ENCODE results near the gene PRND.
"Not testable (repeated sequence)": the region's sequence is repeated elsewhere in the genome, so short reads cannot be mapped to it uniquely, and the experiment has no call there.

The PRND gene

GRCh38 chr20:4709261-4710105 is 12.2 kb upstream of the PRND start:
- no peak for DNase-seq

- no peak for DNase-seq
Measured at GRCh38 chr20:4710106-4710475, 11.6 kb upstream of the PRND start.

GRCh38 chr20:4711511-4711910 is 10.2 kb upstream of the PRND start:
- no peak for DNase-seq

GRCh38 chr20:4713401-4713800 is 8.3 kb upstream of the PRND start:
- no peak for DNase-seq

GRCh38 chr20:4714818-4715217 is 6.9 kb upstream of the PRND start:
- DNase-seq: no peak

GRCh38 chr20:4717816-4718570 is 3.7 kb upstream of the PRND start:
- DNase-seq: no peak

- no peak for DNase-seq
Measured at GRCh38 chr20:4719190-4719589, 2.5 kb upstream of the PRND start.

- DNase-seq: peak; percentile 82
Measured at GRCh38 chr20:4720041-4720976, 1.4 kb upstream of the PRND start.

- no peak for DNase-seq
Measured at GRCh38 chr20:4720977-4721349, 746 bp upstream of the PRND start.

- DNase-seq: no peak
Measured at GRCh38 chr20:4722571-4722970, 862 bp downstream of the PRND start.

GRCh38 chr20:4722993-4723392 is 1.3 kb downstream of the PRND start:
- no peak for DNase-seq

GRCh38 chr20:4723553-4723952 is 1.8 kb downstream of the PRND start:
- DNase-seq: not testable (repeated sequence)

- no peak for DNase-seq
Measured at GRCh38 chr20:4724459-4725262, 3.0 kb downstream of the PRND start.

GRCh38 chr20:4725263-4725550 is 3.5 kb downstream of the PRND start:
- DNase-seq: no peak

GRCh38 chr20:4726710-4727397 is 5.1 kb downstream of the PRND start:
- DNase-seq: peak; percentile 39

- no peak for DNase-seq
Measured at GRCh38 chr20:4728120-4728760, 6.5 kb downstream of the PRND start.

GRCh38 chr20:4729265-4729664 is 7.6 kb downstream of the PRND start:
- peak; percentile 34 for DNase-seq

GRCh38 chr20:4730780-4731179 is 9.1 kb downstream of the PRND start:
- no peak for DNase-seq

GRCh38 chr20:4736875-4737274 is 15.2 kb downstream of the PRND start:
- no peak for DNase-seq

GRCh38 chr20:4737857-4738627 is 16.3 kb downstream of the PRND start:
- no peak for DNase-seq

Measured in stimulated activated CD8-positive, alpha-beta memory T cell treated with anti-CD3 and anti-CD28 coated beads, Interleukin-4, amount 100 ng/mL, for 48 hours (primary cell).